ENCODE data around the gene UGT1A9.
"Not testable (repeated sequence)": the region's sequence is repeated elsewhere in the genome, so short reads cannot be mapped to it uniquely, and the experiment has no call there.

The UGT1A9 gene

GRCh38 chr2:233671290-233672161 is at the start of gene UGT1A9:
Gene UGT1A9, plus strand, starts transcription at chr2:233671898. Its CDS starts 37 bp downstream, at chr2:233671935.
- no peak for DNase-seq (ENCODE audit: low read depth, low spot score)

- no peak for DNase-seq (ENCODE audit: low read depth, low spot score)
Observed at GRCh38 chr2:233627331-233628025, 44.2 kb upstream of the UGT1A9 start.

DNA sequence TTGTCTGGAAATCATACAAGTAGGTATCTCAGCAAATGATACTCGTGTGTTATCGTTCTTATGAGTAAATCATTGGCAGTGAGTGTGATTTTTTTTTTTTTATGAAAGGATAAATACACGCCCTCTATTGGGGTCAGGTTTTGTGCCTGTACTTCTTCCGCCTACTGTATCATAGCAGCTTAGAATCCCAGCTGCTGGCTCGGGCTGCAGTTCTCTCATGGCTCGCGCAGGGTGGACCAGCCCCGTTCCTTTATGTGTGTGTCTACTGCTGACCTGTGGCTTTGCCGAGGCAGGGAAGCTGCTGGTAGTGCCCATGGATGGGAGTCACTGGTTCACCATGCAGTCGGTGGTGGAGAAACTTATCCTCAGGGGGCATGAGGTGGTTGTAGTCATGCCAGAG is 35.4 kb upstream of the UGT1A9 start, which contains the start of gene UGT1A10:
Gene UGT1A10, plus strand, starts transcription at position 143 of the 400 bp plus-strand sequence. Its CDS starts 75 bp downstream, at position 218.
- not testable (repeated sequence) for DNase-seq (ENCODE audit: low read depth, low spot score)

GRCh38 chr2:233638836-233639235 is 32.9 kb upstream of the UGT1A9 start:
- DNase-seq (ENCODE audit: low read depth, low spot score), result no peak

- no peak for DNase-seq (ENCODE audit: low read depth, low spot score)
Observed at GRCh38 chr2:233639860-233640259, 31.8 kb upstream of the UGT1A9 start.

DNA sequence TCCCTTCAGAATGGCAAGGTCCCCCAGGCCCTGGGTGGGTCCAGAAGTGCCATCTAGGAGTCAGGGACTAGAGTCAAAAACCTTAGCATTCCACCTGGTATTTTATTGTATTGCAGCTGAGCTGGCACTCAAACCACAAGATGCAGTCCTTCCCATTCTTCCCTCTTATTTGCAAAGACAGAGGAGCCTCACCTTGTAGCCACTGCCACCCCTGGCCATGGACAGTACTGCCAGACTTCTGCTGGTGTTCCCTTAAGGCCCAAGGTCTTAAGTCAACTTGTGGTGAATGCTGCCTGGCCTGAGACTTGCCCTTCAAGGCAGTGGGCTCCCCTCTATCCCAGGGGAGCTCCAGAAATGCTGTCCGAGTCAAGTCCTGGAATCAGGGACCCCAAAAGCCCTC is 28.6 kb upstream of the UGT1A9 start:
- no peak for DNase-seq (ENCODE audit: low read depth, low spot score)

DNA sequence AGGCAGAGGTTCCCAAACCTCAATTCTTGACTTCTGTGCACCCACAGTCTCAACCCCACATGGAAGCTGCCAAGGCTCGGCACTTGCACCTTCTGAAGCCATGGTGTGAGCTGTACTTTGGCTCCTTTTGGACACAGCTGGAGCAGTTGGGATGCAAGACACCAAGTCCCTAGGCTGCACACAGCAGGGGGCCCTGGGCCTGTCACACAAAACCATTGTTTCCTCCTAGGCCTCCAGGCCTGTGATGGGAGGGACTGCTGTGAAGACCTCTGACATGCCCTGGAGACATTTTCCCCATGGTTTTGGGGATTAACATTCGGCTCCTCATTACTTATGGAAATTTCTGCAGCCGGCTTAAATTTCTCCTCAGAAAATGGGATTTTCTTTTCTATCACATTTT is 25.7 kb upstream of the UGT1A9 start:
- not testable (repeated sequence) for DNase-seq (ENCODE audit: low read depth, low spot score)

- no peak for DNase-seq (ENCODE audit: low read depth, low spot score)
Observed at GRCh38 chr2:233650981-233651380, 20.7 kb upstream of the UGT1A9 start.

GRCh38 chr2:233651430-233651829 is 20.3 kb upstream of the UGT1A9 start:
- no peak for DNase-seq (ENCODE audit: low read depth, low spot score)

DNA sequence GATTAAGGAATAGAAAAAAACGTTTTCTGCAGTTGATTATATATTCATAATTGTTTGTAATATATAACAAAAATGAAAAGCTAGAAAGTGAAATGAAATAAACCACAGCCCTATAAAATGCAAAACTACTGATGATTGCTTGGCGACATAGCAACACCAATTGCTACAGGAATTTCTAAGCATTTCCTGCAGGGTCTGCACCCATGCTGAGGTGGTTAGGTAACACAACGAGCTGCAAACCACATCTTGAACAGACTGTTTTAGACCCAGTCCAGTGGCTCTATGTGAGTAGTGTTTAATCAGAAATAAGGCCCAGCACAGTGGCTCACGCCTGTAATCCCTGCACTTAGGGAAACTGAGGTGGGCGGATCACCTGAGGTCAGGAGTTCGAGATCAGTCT is 17.2 kb upstream of the UGT1A9 start:
- no peak for DNase-seq (ENCODE audit: low read depth, low spot score)

GRCh38 chr2:233655043-233655442 is 16.7 kb upstream of the UGT1A9 start:
- no peak for DNase-seq (ENCODE audit: low read depth, low spot score)

DNA sequence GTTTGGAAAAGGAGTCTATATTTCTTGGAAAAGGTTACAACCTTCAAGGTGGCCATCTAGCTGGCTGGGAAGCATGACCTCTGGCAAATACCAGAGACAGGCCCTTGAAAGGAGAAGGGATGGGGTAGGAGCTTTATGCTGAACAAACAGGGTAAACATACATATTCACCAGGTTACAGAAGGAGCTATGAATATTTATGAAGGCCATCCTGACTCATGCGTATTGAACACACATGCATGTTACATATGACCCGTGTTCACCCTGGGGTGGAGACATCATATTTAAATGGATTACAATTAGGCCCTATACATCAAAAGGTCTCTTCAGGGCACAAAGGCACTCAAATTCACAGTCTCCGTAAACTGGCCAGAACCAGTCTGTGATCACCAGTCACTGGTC is 15.8 kb upstream of the UGT1A9 start:
- not testable (repeated sequence) for DNase-seq (ENCODE audit: low read depth, low spot score)

- DNase-seq (ENCODE audit: low read depth, low spot score), result no peak
Observed at GRCh38 chr2:233656443-233656842, 15.3 kb upstream of the UGT1A9 start.

GRCh38 chr2:233658610-233659009 is 13.1 kb upstream of the UGT1A9 start:
- no peak for DNase-seq (ENCODE audit: low read depth, low spot score)

DNA sequence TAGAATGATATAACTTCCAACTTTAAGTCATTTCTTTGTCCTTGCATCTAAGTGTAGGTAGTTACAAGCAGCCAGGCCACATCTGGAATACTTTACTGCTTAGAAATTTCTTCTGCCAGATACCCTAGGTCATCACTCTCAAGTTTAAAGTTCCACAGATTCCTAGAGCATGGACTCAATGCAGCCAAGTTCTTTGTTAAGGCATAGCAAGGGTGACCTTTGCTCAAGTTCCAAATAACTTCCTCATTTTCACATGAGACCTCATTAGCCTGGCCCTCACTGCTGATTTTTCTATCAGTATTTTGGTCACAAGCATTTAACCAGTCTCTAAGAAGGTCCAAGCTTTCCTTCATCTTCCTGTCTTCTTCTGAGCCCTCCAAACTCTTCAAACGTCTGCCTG is 7.8 kb upstream of the UGT1A9 start:
- DNase-seq (ENCODE audit: low read depth, low spot score), result no peak

- no peak for DNase-seq (ENCODE audit: low read depth, low spot score)
Observed at GRCh38 chr2:233668605-233669260, 3.0 kb upstream of the UGT1A9 start.

DNA sequence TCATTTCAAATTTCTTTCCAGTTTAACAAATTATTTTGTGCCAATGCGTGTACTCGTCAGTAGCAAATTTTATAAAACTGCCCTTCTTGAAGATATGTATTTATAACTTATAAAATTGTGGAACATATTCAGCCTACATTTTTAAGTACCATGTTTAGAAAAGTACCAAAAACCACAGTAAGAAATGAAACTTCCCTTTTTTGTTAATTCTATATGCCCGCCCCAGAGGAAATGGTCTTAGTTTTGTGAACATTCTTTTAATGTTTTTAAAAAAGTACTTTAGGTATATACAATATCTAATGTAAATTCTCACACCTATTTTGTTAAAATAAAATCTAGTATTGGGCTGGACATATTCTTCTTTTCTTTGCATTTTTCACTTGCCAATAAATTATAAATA is 1.2 kb downstream of the UGT1A9 start:
- no peak for DNase-seq (ENCODE audit: low read depth, low spot score)

GRCh38 chr2:233673896-233674295 is 2.2 kb downstream of the UGT1A9 start:
- no peak for DNase-seq (ENCODE audit: low read depth, low spot score)

- no peak for DNase-seq (ENCODE audit: low read depth, low spot score)
Observed at GRCh38 chr2:233674314-233674713, 2.6 kb downstream of the UGT1A9 start.

DNA sequence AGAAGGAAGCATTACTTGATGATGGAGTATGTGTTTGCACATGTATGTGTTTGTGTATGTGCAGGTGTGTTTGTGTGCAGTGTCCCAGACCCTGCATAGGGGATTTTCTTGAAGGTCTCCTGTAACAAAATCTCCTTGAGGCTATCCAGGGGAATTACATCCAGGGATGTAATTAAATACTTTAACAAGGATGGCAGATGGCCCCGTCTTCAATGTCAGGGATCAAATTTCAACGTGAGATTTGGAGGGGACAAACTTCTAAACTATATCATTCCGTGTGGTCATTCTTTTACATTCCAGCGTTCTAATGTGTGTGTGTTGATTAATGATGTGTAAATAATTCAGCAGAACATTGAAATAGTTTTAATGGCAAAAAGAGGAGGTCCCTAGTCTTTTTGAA is 3.3 kb downstream of the UGT1A9 start:
- DNase-seq (ENCODE audit: low read depth, low spot score), result no peak

DNA sequence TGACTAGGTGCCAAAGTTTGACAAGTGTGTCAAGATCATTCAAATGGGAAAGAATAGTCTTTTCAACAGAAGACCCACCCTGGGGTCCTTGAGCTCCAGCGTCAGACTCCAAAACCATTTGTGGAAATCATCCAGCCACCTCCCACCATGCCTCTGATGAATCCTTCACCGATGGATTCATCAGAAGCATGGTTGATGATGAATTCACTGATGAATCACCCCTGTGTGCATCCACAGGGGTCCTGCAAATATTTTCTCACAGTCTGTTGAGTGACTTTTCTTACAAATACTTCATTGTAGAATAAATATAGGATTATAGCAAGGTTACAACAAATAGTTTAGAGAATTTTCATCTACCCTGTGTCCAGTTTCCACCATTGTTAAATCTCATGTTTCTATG is 4.3 kb downstream of the UGT1A9 start:
- DNase-seq (ENCODE audit: low read depth, low spot score), result no peak

DNA sequence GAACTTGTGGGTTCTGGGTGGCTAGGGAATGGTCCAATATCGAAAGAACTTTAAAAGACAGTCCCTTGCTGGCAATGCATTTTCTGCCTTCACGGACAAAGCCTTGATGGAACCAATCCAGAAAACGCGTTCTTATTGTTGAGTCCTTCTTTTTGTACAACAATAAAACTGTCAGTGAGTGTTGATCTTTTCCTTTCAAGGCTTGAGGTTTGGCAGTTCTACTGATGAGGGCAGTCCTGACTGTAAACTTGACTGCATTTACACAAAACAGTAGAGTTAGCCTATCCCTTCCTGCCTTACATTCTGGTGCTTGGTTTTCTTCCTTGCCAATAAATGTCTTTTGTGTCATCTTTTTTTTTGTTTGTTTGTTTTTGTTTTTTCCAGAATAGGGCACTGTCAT is 7.5 kb downstream of the UGT1A9 start:
- no peak for DNase-seq (ENCODE audit: low read depth, low spot score)

Measured in activated naive CD8-positive, alpha-beta T cell treated with anti-CD3 and anti-CD28 coated beads, Interleukin-2, amount 50 U/mL, for 16 hours (primary cell).